WTC11 (cell line): Measurements from ENCODE around the gene CBLB. TPM values are rescaled to one million over a fixed set of nuclear protein-coding genes. Genes with fewer than 3 reads are reported as not detected.
A peak's percentile ranks its signal among the peaks of the same experiment; 100 is the strongest.

ENCODE experiments used
- ATAC-seq: fragments of 200-7000 bp; cut with Tn5 transposase; 2 replicates; pipeline ENCODE4 v1.10.0; 2021; ENCODE audit warnings: mild to moderate bottlenecking, moderate library complexity
- Bru-seq: library from RNA; stranded (reverse); fragments of 400-500 nt; gene quantifications from one replicate; lab custom pipeline; 2021; lab: Mats Ljungman, UMichigan
- CTCF ChIA-PET: fragments of 300-600 bp; sonication (Branson Sonifier 250); formaldehyde crosslinking; loops from one replicate; lab custom pipeline; 2021; ENCODE audit warnings: antibody characterized with exemption; lab: Charles Lee
- POLR2A ChIA-PET: fragments of 350-600 bp; sonication (Branson Sonifier 250); formaldehyde crosslinking; loops from one replicate; lab custom pipeline; 2021; ENCODE audit warnings: antibody characterized with exemption; lab: Charles Lee
- DNase-seq: peaks from one replicate; pipeline ENCODE4 v3.0.0; 2021; ENCODE audit warnings: low spot score
- H3K27ac Mint-ChIP-seq: 2 replicates; pipeline ENCODE4 v1.8.0; 2021; ENCODE audit warnings: mixed read lengths
- H3K27me3 Mint-ChIP-seq: 2 replicates; pipeline ENCODE4 v1.8.0; 2021; ENCODE audit warnings: low read depth, mild to moderate bottlenecking, moderate library complexity, mixed read lengths
- H3K36me3 Mint-ChIP-seq: 2 replicates; pipeline ENCODE4 v1.8.0; 2021; ENCODE audit warnings: mixed read lengths
- H3K4me1 Mint-ChIP-seq: 2 replicates; pipeline ENCODE4 v1.8.0; 2022; ENCODE audit warnings: mixed read lengths
- H3K4me3 Mint-ChIP-seq: 2 replicates; pipeline ENCODE4 v1.8.0; 2021; ENCODE audit warnings: mild to moderate bottlenecking, moderate library complexity, mixed read lengths
- H3K9me3 Mint-ChIP-seq: 2 replicates; pipeline ENCODE4 v1.8.0; 2021; ENCODE audit warnings: mixed read lengths
- CREB1 ChIP-seq: sonication (generic); formaldehyde crosslinking; IDR thresholded peaks from 2 replicates; pipeline ENCODE4 v1.8.0; 2023; ENCODE audit warnings: mild to moderate bottlenecking, missing genetic modification reagents
- ETV6 ChIP-seq: sonication (generic); formaldehyde crosslinking; IDR thresholded peaks from 2 replicates; pipeline ENCODE4 v1.8.1; 2022; ENCODE audit warnings: mild to moderate bottlenecking, missing genetic modification reagents
- FOXK1 ChIP-seq: sonication (generic); formaldehyde crosslinking; IDR thresholded peaks from 2 replicates; pipeline ENCODE4 v1.8.0; 2022; ENCODE audit warnings: mild to moderate bottlenecking, moderate library complexity, missing genetic modification reagents
- FOXP1 ChIP-seq: sonication (generic); formaldehyde crosslinking; IDR thresholded peaks from 2 replicates; pipeline ENCODE4 v1.8.0; 2022; ENCODE audit warnings: missing genetic modification reagents, mild to moderate bottlenecking, moderate library complexity, borderline replicate concordance
- GABPB1 ChIP-seq: sonication (generic); formaldehyde crosslinking; IDR thresholded peaks from 2 replicates; pipeline ENCODE4 v1.8.1; 2023; ENCODE audit warnings: mild to moderate bottlenecking, missing genetic modification reagents
- HMGA2 ChIP-seq: fragments of 250-450 bp; sonication (Bioruptor Pico); IDR thresholded peaks from 2 replicates; pipeline ENCODE4 v1.4.0; 2021; ENCODE audit warnings: mild to moderate bottlenecking, moderate library complexity
- MYBL2 ChIP-seq: sonication (generic); formaldehyde crosslinking; IDR thresholded peaks from 2 replicates; pipeline ENCODE4 v1.8.1; 2023; ENCODE audit warnings: mild to moderate bottlenecking, moderate library complexity, missing genetic modification reagents
- NFE2L1 ChIP-seq: sonication (generic); formaldehyde crosslinking; IDR thresholded peaks from 2 replicates; pipeline ENCODE4 v1.8.1; 2023; ENCODE audit warnings: missing genetic modification reagents
- NFYB ChIP-seq: sonication (generic); formaldehyde crosslinking; conservative IDR thresholded peaks from 2 replicates; pipeline ENCODE4 v1.8.0; 2022; ENCODE audit warnings: low read depth, missing genetic modification reagents
- NR2C2 ChIP-seq: sonication (generic); formaldehyde crosslinking; IDR thresholded peaks from 2 replicates; pipeline ENCODE4 v1.8.0; 2022; ENCODE audit warnings: mild to moderate bottlenecking, missing genetic modification reagents
- NR3C1 ChIP-seq: sonication (generic); formaldehyde crosslinking; conservative IDR thresholded peaks from 2 replicates; pipeline ENCODE4 v1.8.1; 2023; ENCODE audit warnings: low read depth, mild to moderate bottlenecking, missing genetic modification reagents
- OVOL2 ChIP-seq: fragments of 250-450 bp; sonication (Bioruptor Pico); IDR thresholded peaks from 2 replicates; pipeline ENCODE4 v1.9.0; 2021; ENCODE audit warnings: mild to moderate bottlenecking, borderline replicate concordance
- SP1 ChIP-seq: sonication (generic); formaldehyde crosslinking; conservative IDR thresholded peaks from 2 replicates; pipeline ENCODE4 v1.8.1; 2022; ENCODE audit warnings: missing genetic modification reagents
- TEAD1 ChIP-seq: sonication (generic); formaldehyde crosslinking; IDR thresholded peaks from 2 replicates; pipeline ENCODE4 v1.8.0; 2022; ENCODE audit warnings: mild to moderate bottlenecking, missing genetic modification reagents
- TEAD4 ChIP-seq: sonication (generic); formaldehyde crosslinking; IDR thresholded peaks from 2 replicates; pipeline ENCODE4 v1.8.0; 2022; ENCODE audit warnings: mild to moderate bottlenecking, missing genetic modification reagents
- ZNF121 ChIP-seq: sonication (generic); formaldehyde crosslinking; IDR thresholded peaks from 2 replicates; pipeline ENCODE4 v1.8.0; 2023; ENCODE audit warnings: missing genetic modification reagents
- ZNF396 ChIP-seq: fragments of 250-450 bp; sonication (Bioruptor Pico); IDR thresholded peaks from 2 replicates; pipeline ENCODE4 v1.8.0; 2021; ENCODE audit warnings: mild to moderate bottlenecking, moderate library complexity, borderline replicate concordance
- long read RNA-seq, 3 experiments: library from RNA in 1 of 3; library from capped mRNA in 1 of 3; library from polyadenylated mRNA in 1 of 3; unstranded in 2 of 3; stranded (forward) in 1 of 3; transcript quantifications; one replicate each; pipeline ENCODE4 v2.0.0, GENCODE V29; 2021
- total RNA-seq: library from RNA; stranded (reverse); gene quantifications from 3 replicates; pipeline ENCODE4 v1.2.3, GENCODE V29; 2021
- TF ChIP-seq, protein P1 (sequence below): sonication (generic); formaldehyde crosslinking; IDR thresholded peaks from 2 replicates; pipeline ENCODE4 v1.8.1; 2023; ENCODE audit warnings: mild to moderate bottlenecking, missing genetic modification reagents, moderate library complexity
- TF ChIP-seq, protein P2 (sequence below): sonication (generic); formaldehyde crosslinking; IDR thresholded peaks from 2 replicates; pipeline ENCODE4 v1.8.1; 2022; ENCODE audit warnings: mild to moderate bottlenecking, moderate library complexity, missing genetic modification reagents
- TF ChIP-seq, protein P3 (sequence below): sonication (generic); formaldehyde crosslinking; IDR thresholded peaks from 2 replicates; pipeline ENCODE4 v1.8.1; 2022; ENCODE audit warnings: low read depth, missing genetic modification reagents, borderline replicate concordance
- TF ChIP-seq, protein P4 (sequence below): sonication (generic); formaldehyde crosslinking; IDR thresholded peaks from 2 replicates; pipeline ENCODE4 v1.8.0; 2022; ENCODE audit warnings: mild to moderate bottlenecking, missing genetic modification reagents
- TF ChIP-seq, protein P5 (sequence below): sonication (generic); formaldehyde crosslinking; IDR thresholded peaks from 2 replicates; pipeline ENCODE4 v1.8.1; 2022; ENCODE audit warnings: low read depth, mild to moderate bottlenecking, moderate library complexity, missing genetic modification reagents, borderline replicate concordance
- TF ChIP-seq, protein P6 (sequence below): sonication (generic); formaldehyde crosslinking; IDR thresholded peaks from 2 replicates; pipeline ENCODE4 v1.8.1; 2022; ENCODE audit warnings: mild to moderate bottlenecking, missing genetic modification reagents, moderate library complexity, borderline replicate concordance
- TF ChIP-seq, protein P7 (sequence below): fragments of 250-450 bp; sonication (Bioruptor Pico); IDR thresholded peaks from 2 replicates; pipeline ENCODE4 v2.1.2; 2022; ENCODE audit warnings: mild to moderate bottlenecking, moderate library complexity

CBLB gene
- total RNA-seq = 19.8 to 20.3 TPM (median 19.8 TPM) in 3 replicates
- percentile 76 among the genes with signal in this experiment for Bru-seq, nascent RNA
- long read RNA-seq, experiment 1, full-length matches to known transcripts = 15 of 55 reads
- long read RNA-seq, experiment 1, partial matches to known transcripts = 6 of 55 reads
- long read RNA-seq, experiment 1, other reads (novel, unspliced or antisense) = 34 of 55 reads
- long read RNA-seq, experiment 2, full-length matches to known transcripts = 2 of 18 reads
- long read RNA-seq, experiment 2, partial matches to known transcripts = 3 of 18 reads
- long read RNA-seq, experiment 2, other reads (novel, unspliced or antisense) = 13 of 18 reads
- long read RNA-seq, experiment 3 = 0 reads

DNA sequence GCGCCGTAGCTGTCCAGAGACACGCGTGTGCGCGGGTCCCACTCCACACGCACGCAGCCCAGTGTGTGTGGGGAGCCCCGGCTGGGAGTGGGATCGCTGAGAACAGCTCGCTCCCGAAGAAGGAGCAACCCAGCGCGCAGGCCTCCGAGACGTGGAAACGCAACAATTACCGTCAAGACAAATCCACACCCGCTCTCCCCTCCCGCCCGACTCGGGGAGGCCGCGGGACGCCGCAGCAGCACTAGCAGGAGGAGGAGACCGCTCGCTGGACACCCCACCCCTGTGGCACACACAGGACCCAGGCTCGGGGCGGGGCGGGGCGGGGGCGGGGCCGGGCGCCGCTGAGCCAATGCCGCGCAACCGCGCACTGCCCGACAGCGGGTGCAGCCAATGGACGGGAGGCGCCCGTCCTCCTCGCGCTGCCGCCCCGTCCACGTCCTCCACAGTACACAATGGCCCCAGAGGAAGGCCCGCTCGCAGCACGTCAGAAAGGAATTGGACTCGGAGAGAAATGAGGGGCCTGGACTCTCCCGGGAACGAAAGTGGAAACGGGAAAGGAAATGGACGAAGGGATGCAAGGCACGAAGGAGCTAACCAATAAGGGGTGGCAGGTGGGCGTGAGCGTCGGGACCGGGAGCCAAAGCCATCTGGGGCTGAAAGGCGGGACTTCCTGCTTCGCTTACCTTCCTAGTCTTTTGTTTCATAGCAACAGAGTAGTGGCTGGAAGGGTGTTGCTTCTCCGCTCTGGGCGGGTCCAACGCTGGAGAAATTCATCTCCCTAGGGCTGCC lies at the start of gene CBLB:
CBLB (minus strand) TSS at position 271 of the 789 bp plus-strand sequence. CDS start 1,435 bp downstream, outside the sequence.
- H3K27me3 Mint-ChIP-seq = no peaks in the 10 kb centered on the region
- H3K4me1 Mint-ChIP-seq = peaks cover 28% of the 10 kb centered on the region
- H3K27ac Mint-ChIP-seq = peak within 1 kb of the TSS; percentile 99
- ChIA-PET POLR2A (no interaction called here), CTCF (interaction anchor here (1.0 kb wide), 1 partner anchor 11 kb away, joined by 3 read pairs; no protein-coding TSS in a partner anchor)
- H3K36me3 Mint-ChIP-seq = peaks cover 8% of the 10 kb centered on the region
- TF ChIP-seq, protein P1, sequence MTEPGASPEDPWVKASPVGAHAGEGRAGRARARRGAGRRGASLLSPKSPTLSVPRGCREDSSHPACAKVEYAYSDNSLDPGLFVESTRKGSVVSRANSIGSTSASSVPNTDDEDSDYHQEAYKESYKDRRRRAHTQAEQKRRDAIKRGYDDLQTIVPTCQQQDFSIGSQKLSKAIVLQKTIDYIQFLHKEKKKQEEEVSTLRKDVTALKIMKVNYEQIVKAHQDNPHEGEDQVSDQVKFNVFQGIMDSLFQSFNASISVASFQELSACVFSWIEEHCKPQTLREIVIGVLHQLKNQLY (CRISPR knock-in tag) = no peak
- TF ChIP-seq FOXK1 (peak; percentile 69; the same call in 1 of the 2 replicates), NR3C1 (no peak), ZNF121 (CRISPR knock-in tag) (no peak), ZNF396 (CRISPR knock-in tag) (no peak), TEAD4 (CRISPR knock-in tag) (no peak), OVOL2 (no peak), HMGA2 (peak; percentile 34; the same call in 1 of the 2 replicates), NFE2L1 (no peak), TEAD1 (CRISPR knock-in tag) (peak; percentile 19; the same call in 1 of the 2 replicates), ETV6 (0 out of 2 replicates have a peak, but pooled peaks have one; percentile 67), GABPB1 (CRISPR knock-in tag) (0 out of 2 replicates have a peak, but pooled peaks have one; percentile 15), NR2C2 (CRISPR knock-in tag) (no peak), FOXP1 (CRISPR knock-in tag) (0 out of 2 replicates have a peak, but pooled peaks have one; percentile 39), NFYB (CRISPR knock-in tag) (peak; percentile 90), SP1 (CRISPR knock-in tag) (peak; percentile 76), MYBL2 (no peak), CREB1 (CRISPR knock-in tag) (no peak)
- TF ChIP-seq, protein P2, sequence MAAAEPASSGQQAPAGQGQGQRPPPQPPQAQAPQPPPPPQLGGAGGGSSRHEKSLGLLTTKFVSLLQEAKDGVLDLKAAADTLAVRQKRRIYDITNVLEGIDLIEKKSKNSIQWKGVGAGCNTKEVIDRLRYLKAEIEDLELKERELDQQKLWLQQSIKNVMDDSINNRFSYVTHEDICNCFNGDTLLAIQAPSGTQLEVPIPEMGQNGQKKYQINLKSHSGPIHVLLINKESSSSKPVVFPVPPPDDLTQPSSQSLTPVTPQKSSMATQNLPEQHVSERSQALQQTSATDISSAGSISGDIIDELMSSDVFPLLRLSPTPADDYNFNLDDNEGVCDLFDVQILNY (CRISPR knock-in tag) = 0 out of 2 replicates have a peak, but pooled peaks have one; percentile 4
- TF ChIP-seq, protein P3, sequence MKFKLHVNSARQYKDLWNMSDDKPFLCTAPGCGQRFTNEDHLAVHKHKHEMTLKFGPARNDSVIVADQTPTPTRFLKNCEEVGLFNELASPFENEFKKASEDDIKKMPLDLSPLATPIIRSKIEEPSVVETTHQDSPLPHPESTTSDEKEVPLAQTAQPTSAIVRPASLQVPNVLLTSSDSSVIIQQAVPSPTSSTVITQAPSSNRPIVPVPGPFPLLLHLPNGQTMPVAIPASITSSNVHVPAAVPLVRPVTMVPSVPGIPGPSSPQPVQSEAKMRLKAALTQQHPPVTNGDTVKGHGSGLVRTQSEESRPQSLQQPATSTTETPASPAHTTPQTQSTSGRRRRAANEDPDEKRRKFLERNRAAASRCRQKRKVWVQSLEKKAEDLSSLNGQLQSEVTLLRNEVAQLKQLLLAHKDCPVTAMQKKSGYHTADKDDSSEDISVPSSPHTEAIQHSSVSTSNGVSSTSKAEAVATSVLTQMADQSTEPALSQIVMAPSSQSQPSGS (CRISPR knock-in tag) = no peak
- TF ChIP-seq, protein P4, sequence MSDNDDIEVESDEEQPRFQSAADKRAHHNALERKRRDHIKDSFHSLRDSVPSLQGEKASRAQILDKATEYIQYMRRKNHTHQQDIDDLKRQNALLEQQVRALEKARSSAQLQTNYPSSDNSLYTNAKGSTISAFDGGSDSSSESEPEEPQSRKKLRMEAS (CRISPR knock-in tag) = peak; percentile 40; the same call in 1 of the 2 replicates
- TF ChIP-seq, protein P5, sequence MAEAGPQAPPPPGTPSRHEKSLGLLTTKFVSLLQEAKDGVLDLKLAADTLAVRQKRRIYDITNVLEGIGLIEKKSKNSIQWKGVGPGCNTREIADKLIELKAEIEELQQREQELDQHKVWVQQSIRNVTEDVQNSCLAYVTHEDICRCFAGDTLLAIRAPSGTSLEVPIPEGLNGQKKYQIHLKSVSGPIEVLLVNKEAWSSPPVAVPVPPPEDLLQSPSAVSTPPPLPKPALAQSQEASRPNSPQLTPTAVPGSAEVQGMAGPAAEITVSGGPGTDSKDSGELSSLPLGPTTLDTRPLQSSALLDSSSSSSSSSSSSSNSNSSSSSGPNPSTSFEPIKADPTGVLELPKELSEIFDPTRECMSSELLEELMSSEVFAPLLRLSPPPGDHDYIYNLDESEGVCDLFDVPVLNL (CRISPR knock-in tag) = no peak
- TF ChIP-seq, protein P6, sequence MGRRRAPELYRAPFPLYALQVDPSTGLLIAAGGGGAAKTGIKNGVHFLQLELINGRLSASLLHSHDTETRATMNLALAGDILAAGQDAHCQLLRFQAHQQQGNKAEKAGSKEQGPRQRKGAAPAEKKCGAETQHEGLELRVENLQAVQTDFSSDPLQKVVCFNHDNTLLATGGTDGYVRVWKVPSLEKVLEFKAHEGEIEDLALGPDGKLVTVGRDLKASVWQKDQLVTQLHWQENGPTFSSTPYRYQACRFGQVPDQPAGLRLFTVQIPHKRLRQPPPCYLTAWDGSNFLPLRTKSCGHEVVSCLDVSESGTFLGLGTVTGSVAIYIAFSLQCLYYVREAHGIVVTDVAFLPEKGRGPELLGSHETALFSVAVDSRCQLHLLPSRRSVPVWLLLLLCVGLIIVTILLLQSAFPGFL (CRISPR knock-in tag) = no peak
- TF ChIP-seq, protein P7, sequence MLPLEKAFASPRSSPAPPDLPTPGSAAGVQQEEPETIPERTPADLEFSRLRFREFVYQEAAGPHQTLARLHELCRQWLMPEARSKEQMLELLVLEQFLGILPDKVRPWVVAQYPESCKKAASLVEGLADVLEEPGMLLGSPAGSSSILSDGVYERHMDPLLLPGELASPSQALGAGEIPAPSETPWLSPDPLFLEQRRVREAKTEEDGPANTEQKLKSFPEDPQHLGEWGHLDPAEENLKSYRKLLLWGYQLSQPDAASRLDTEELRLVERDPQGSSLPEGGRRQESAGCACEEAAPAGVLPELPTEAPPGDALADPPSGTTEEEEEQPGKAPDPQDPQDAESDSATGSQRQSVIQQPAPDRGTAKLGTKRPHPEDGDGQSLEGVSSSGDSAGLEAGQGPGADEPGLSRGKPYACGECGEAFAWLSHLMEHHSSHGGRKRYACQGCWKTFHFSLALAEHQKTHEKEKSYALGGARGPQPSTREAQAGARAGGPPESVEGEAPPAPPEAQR (CRISPR knock-in tag) = no peak
- no peaks in the 10 kb centered on the region for H3K9me3 Mint-ChIP-seq
- ATAC-seq (peak; percentile 91), DNase-seq (peak; percentile 82)
- peak within 1 kb of the TSS; percentile 100 for H3K4me3 Mint-ChIP-seq
